ENCODE data around the gene OSM.

OSM gene

DNA sequence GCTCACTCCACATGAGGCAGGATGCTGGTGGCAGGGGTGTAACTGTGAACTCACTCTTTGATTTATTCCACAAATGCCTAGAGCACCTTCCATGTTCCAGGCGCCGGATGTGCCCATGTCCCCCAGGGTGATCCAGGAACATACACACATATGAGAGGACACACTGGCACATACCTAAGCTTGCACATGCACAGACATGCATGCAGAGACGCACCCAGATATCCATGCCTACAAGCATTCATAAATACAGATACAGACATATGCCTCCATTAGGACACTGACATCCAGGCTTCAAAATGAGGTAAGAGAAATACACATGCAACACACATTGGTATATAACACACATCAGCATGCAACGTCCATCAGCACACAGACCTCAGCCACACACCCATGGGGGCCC, 4.5 kb downstream of the OSM start:
- Histone ChIP-seq H3K27ac (ENCODE audit: low read length) (no peak overlapping the region), H3K27me3 (ENCODE audit: control insufficient read depth in 1 of 2, insufficient read depth in 2 of 2, low read length in 2 of 2) (peaks cover 3 to 4% of the 10 kb centered on the region in 2 donors), H3K4me1 (ENCODE audit: control insufficient read depth, insufficient read depth, low read length) (peaks cover 5% of the 10 kb centered on the region), H3K9ac (ENCODE audit: low read length in 2 of 2) (no peak overlapping the region), H3K9me3 (ENCODE audit: control insufficient read depth in 2 of 2, low read length in 2 of 2) (no peaks in the 10 kb centered on the region), H3K4me3 (ENCODE audit: low read length in 2 of 2) (no peak overlapping the region), H3K36me3 (ENCODE audit: control insufficient read depth in 2 of 2, insufficient read depth in 2 of 2, low read length in 2 of 2) (no peaks in the 10 kb centered on the region)

DNA sequence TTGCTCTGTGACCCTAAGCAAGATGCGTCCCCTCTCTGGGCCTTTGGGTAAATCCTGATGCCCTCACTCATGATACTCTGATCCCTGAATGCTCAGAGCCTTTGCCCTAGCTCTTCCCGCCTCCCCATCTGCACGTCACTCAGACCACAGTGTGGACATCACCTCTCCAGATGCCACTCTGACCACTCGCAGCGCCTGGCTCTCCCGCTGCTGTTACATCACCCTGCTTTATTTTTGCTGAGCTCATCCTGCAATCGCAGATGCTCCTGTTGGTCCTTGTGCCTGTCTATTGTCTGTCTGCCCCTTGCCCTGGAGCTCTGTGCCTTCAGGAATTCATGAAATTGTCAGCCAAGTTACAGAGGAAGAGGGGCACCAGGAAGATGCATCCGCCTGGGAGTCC, 5.5 kb downstream of the OSM start:
- Histone ChIP-seq H3K27ac (ENCODE audit: low read length) (no peak overlapping the region), H3K4me1 (ENCODE audit: control insufficient read depth, insufficient read depth, low read length) (peaks cover 7% of the 10 kb centered on the region), H3K9ac (ENCODE audit: low read length in 2 of 2) (no peak overlapping the region), H3K36me3 (ENCODE audit: control insufficient read depth in 2 of 2, insufficient read depth in 2 of 2, low read length in 2 of 2) (no peaks in the 10 kb centered on the region), H3K9me3 (ENCODE audit: control insufficient read depth in 2 of 2, low read length in 2 of 2) (no peaks in the 10 kb centered on the region), H3K27me3 (ENCODE audit: control insufficient read depth in 1 of 2, insufficient read depth in 2 of 2, low read length in 2 of 2) (peaks cover 3 to 4% of the 10 kb centered on the region in 2 donors), H3K4me3 (ENCODE audit: low read length in 2 of 2) (no peak overlapping the region)

DNA sequence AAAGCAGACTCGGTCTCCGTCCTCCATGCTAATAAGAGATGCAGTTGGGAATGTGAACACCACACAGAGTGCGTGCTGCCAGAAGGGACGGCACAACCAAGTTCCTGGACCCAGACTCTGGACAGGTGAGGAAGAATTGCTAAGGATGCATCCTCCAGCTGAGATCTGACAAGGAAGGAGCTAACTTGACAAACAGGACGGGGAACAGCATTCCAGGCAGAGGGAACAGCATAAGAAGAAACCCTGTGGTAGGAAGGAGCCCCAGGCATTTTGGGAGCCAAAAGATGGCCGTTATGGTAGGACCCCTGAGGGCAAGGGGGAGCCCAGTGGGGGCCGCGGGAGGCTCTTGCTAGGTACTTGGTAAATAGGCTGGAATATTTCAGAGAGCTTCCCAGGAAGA, 6.0 kb downstream of the OSM start:
- peaks cover 10% of the 10 kb centered on the region for H3K4me1 ChIP-seq (ENCODE audit: control insufficient read depth, insufficient read depth, low read length)
- no peak overlapping the region for H3K27ac ChIP-seq (ENCODE audit: low read length)
- H3K36me3 ChIP-seq (ENCODE audit: control insufficient read depth in 2 of 2, insufficient read depth in 2 of 2, low read length in 2 of 2) = no peaks in the 10 kb centered on the region
- no peak overlapping the region for H3K9ac ChIP-seq (ENCODE audit: low read length in 2 of 2)
- no peak overlapping the region for H3K4me3 ChIP-seq (ENCODE audit: low read length in 2 of 2)
- no peaks in the 10 kb centered on the region for H3K9me3 ChIP-seq (ENCODE audit: control insufficient read depth in 2 of 2, low read length in 2 of 2)
- H3K27me3 ChIP-seq (ENCODE audit: control insufficient read depth in 1 of 2, insufficient read depth in 2 of 2, low read length in 2 of 2) = peaks cover 3 to 4% of the 10 kb centered on the region in 2 donors

- Histone ChIP-seq H3K9ac (ENCODE audit: low read length in 2 of 2) (no peak overlapping the region), H3K4me1 (ENCODE audit: control insufficient read depth, insufficient read depth, low read length) (peaks cover 10% of the 10 kb centered on the region), H3K27me3 (ENCODE audit: control insufficient read depth in 1 of 2, insufficient read depth in 2 of 2, low read length in 2 of 2) (peaks cover 3 to 4% of the 10 kb centered on the region in 2 donors), H3K36me3 (ENCODE audit: control insufficient read depth in 2 of 2, insufficient read depth in 2 of 2, low read length in 2 of 2) (no peaks in the 10 kb centered on the region), H3K9me3 (ENCODE audit: control insufficient read depth in 2 of 2, low read length in 2 of 2) (no peaks in the 10 kb centered on the region), H3K4me3 (ENCODE audit: low read length in 2 of 2) (no peak overlapping the region), H3K27ac (ENCODE audit: low read length) (no peak overlapping the region)
These were observed 6.4 kb downstream of the OSM start for GRCh38 chr22:30260276-30260675.

- Histone ChIP-seq H3K9ac (ENCODE audit: low read length in 2 of 2) (no peak overlapping the region), H3K27ac (ENCODE audit: low read length) (no peak overlapping the region), H3K36me3 (ENCODE audit: control insufficient read depth in 2 of 2, insufficient read depth in 2 of 2, low read length in 2 of 2) (no peaks in the 10 kb centered on the region), H3K9me3 (ENCODE audit: control insufficient read depth in 2 of 2, low read length in 2 of 2) (no peaks in the 10 kb centered on the region), H3K27me3 (ENCODE audit: control insufficient read depth in 1 of 2, insufficient read depth in 2 of 2, low read length in 2 of 2) (no peaks in the 10 kb centered on the region), H3K4me3 (ENCODE audit: low read length in 2 of 2) (no peak overlapping the region), H3K4me1 (ENCODE audit: control insufficient read depth, insufficient read depth, low read length) (peaks cover 14% of the 10 kb centered on the region)
These were observed 12.3 kb downstream of the OSM start for GRCh38 chr22:30254314-30254713.

- Histone ChIP-seq H3K27me3 (ENCODE audit: control insufficient read depth in 1 of 2, insufficient read depth in 2 of 2, low read length in 2 of 2) (peaks cover 0 to 1% of the 10 kb centered on the region in 2 donors), H3K27ac (ENCODE audit: low read length) (no peak overlapping the region), H3K9me3 (ENCODE audit: control insufficient read depth in 2 of 2, low read length in 2 of 2) (no peaks in the 10 kb centered on the region), H3K36me3 (ENCODE audit: control insufficient read depth in 2 of 2, insufficient read depth in 2 of 2, low read length in 2 of 2) (no peaks in the 10 kb centered on the region), H3K9ac (ENCODE audit: low read length in 2 of 2) (peak overlapping the region in 1 of 2 donors; percentile 13), H3K4me3 (ENCODE audit: low read length in 2 of 2) (peak overlapping the region in 1 of 2 donors; percentile 29), H3K4me1 (ENCODE audit: control insufficient read depth, insufficient read depth, low read length) (peaks cover 14% of the 10 kb centered on the region)
These were observed 13.3 kb downstream of the OSM start for GRCh38 chr22:30253205-30253852.

DNA sequence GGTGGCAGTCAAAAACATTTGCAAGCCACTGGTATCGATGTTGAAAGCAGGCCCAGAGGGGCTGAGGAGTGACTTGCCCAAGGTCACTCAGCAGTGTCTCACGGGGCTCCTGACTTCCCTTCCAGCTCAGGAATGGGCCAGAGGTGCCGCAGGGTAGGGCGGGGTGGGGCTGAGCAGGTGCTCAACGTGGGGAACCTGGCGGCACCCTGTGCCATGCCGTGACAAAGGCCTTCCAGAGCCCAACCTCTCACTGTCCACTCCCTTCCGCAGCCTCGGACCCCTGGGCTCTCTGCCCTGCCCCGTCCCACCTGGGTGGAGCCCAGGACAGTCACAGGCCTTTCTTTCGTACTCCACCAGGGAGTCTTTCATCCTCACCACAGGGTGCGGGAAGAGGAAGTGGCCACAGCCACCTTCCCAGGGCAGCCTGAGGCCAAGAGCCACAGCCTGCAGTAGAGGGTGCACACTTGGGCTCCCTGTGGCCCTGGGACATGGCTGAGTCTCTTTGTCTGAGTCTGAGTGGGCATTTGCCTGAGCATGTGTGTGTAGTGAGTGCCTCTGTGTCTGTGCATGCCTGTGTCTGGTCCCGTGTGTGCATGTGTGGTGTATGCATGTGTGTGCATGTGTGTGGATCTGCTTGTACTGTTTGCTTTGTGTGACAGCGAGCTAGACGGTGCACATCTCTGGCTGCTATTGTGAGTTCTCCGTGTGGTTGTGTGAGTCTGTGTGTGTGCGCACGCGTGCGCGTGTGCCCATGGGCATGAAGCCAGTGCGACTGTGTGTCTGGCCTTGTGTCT, 14.0 kb downstream of the OSM start:
- Histone ChIP-seq H3K4me3 (ENCODE audit: low read length in 2 of 2) (peak overlapping the region in 1 of 2 donors; percentile 29), H3K9ac (ENCODE audit: low read length in 2 of 2) (no peak overlapping the region), H3K27me3 (ENCODE audit: control insufficient read depth in 1 of 2, insufficient read depth in 2 of 2, low read length in 2 of 2) (peaks cover 0 to 3% of the 10 kb centered on the region in 2 donors)

GRCh38 chr22:30251711-30252110, 14.9 kb downstream of the OSM start:
- Histone ChIP-seq H3K4me3 (ENCODE audit: low read length in 2 of 2) (no peak overlapping the region), H3K4me1 (ENCODE audit: control insufficient read depth, insufficient read depth, low read length) (peaks cover 16% of the 10 kb centered on the region), H3K9ac (ENCODE audit: low read length in 2 of 2) (no peak overlapping the region), H3K36me3 (ENCODE audit: control insufficient read depth in 2 of 2, insufficient read depth in 2 of 2, low read length in 2 of 2) (no peaks in the 10 kb centered on the region), H3K9me3 (ENCODE audit: control insufficient read depth in 2 of 2, low read length in 2 of 2) (no peaks in the 10 kb centered on the region), H3K27me3 (ENCODE audit: control insufficient read depth in 1 of 2, insufficient read depth in 2 of 2, low read length in 2 of 2) (peaks cover 4 to 7% of the 10 kb centered on the region in 2 donors), H3K27ac (ENCODE audit: low read length) (no peak overlapping the region)

More for the DNA sequence above, 14.0 kb downstream of the OSM start:
- H3K9me3 ChIP-seq (ENCODE audit: control insufficient read depth in 2 of 2, low read length in 2 of 2) = no peaks in the 10 kb centered on the region
- H3K36me3 ChIP-seq (ENCODE audit: control insufficient read depth in 2 of 2, insufficient read depth in 2 of 2, low read length in 2 of 2) = no peaks in the 10 kb centered on the region
- H3K4me1 ChIP-seq (ENCODE audit: control insufficient read depth, insufficient read depth, low read length) = peaks cover 14% of the 10 kb centered on the region
- no peak overlapping the region for H3K27ac ChIP-seq (ENCODE audit: low read length)

- H3K27me3 ChIP-seq (ENCODE audit: control insufficient read depth in 1 of 2, insufficient read depth in 2 of 2, low read length in 2 of 2) = peaks cover 7 to 14% of the 10 kb centered on the region in 2 donors
- no peak overlapping the region for H3K9ac ChIP-seq (ENCODE audit: low read length in 2 of 2)
- peaks cover 15% of the 10 kb centered on the region for H3K4me1 ChIP-seq (ENCODE audit: control insufficient read depth, insufficient read depth, low read length)
- no peaks in the 10 kb centered on the region for H3K9me3 ChIP-seq (ENCODE audit: control insufficient read depth in 2 of 2, low read length in 2 of 2)
- no peak overlapping the region for H3K27ac ChIP-seq (ENCODE audit: low read length)
- no peaks in the 10 kb centered on the region for H3K36me3 ChIP-seq (ENCODE audit: control insufficient read depth in 2 of 2, insufficient read depth in 2 of 2, low read length in 2 of 2)
- no peak overlapping the region for H3K4me3 ChIP-seq (ENCODE audit: low read length in 2 of 2)
These were observed 15.9 kb downstream of the OSM start for GRCh38 chr22:30250661-30251267.

- H3K27ac ChIP-seq (ENCODE audit: low read length) = no peak overlapping the region
- peaks cover 10 to 18% of the 10 kb centered on the region in 2 donors for H3K27me3 ChIP-seq (ENCODE audit: control insufficient read depth in 1 of 2, insufficient read depth in 2 of 2, low read length in 2 of 2)
- no peaks in the 10 kb centered on the region for H3K36me3 ChIP-seq (ENCODE audit: control insufficient read depth in 2 of 2, insufficient read depth in 2 of 2, low read length in 2 of 2)
- no peaks in the 10 kb centered on the region for H3K9me3 ChIP-seq (ENCODE audit: control insufficient read depth in 2 of 2, low read length in 2 of 2)
- H3K4me3 ChIP-seq (ENCODE audit: low read length in 2 of 2) = no peak overlapping the region
- no peak overlapping the region for H3K9ac ChIP-seq (ENCODE audit: low read length in 2 of 2)
- peaks cover 19% of the 10 kb centered on the region for H3K4me1 ChIP-seq (ENCODE audit: control insufficient read depth, insufficient read depth, low read length)
These were observed 16.5 kb downstream of the OSM start for GRCh38 chr22:30250039-30250565.

All from stomach smooth muscle (tissue), 2 donors.